ENCODE results near the gene PHF2. TPM values are rescaled to one million over a fixed set of nuclear protein-coding genes. Genes with fewer than 3 reads are reported as not detected.

Gene PHF2
- total RNA-seq, 1 donor from 2014 or later = 40.3 TPM

GRCh38 chr9:93721417-93721965 lies 145.1 kb downstream of the PHF2 start:
- H3K36me3 Mint-ChIP-seq (ENCODE audit: unreplicated experiment) = no peaks in the 10 kb centered on the region
- H3K4me1 Mint-ChIP-seq (ENCODE audit: unreplicated experiment) = no peaks in the 10 kb centered on the region
- DNase-seq (ENCODE audit: extremely low spot score, unreplicated experiment) = no peak
- H3K9me3 Mint-ChIP-seq (ENCODE audit: unreplicated experiment) = peaks cover 4% of the 10 kb centered on the region
- H3K27ac Mint-ChIP-seq (ENCODE audit: unreplicated experiment) = no peak overlapping the region
- TF ChIP-seq CTCF (IDR thresholded peaks at IDR 0.05) = no peak
- no peak overlapping the region for H3K4me3 Mint-ChIP-seq (ENCODE audit: unreplicated experiment)
- peaks cover 10% of the 10 kb centered on the region for H3K27me3 Mint-ChIP-seq (ENCODE audit: unreplicated experiment)

GRCh38 chr9:93724852-93725251 lies 148.5 kb downstream of the PHF2 start:
- H3K27ac Mint-ChIP-seq (ENCODE audit: unreplicated experiment) = no peak overlapping the region
- H3K4me1 Mint-ChIP-seq (ENCODE audit: unreplicated experiment) = no peaks in the 10 kb centered on the region
- no peaks in the 10 kb centered on the region for H3K36me3 Mint-ChIP-seq (ENCODE audit: unreplicated experiment)
- peaks cover 4% of the 10 kb centered on the region for H3K9me3 Mint-ChIP-seq (ENCODE audit: unreplicated experiment)
- H3K4me3 Mint-ChIP-seq (ENCODE audit: unreplicated experiment) = no peak overlapping the region
- no peak for DNase-seq (ENCODE audit: extremely low spot score, unreplicated experiment)
- no peak for TF ChIP-seq CTCF (IDR thresholded peaks at IDR 0.05)
- H3K27me3 Mint-ChIP-seq (ENCODE audit: unreplicated experiment) = no peaks in the 10 kb centered on the region

DNA sequence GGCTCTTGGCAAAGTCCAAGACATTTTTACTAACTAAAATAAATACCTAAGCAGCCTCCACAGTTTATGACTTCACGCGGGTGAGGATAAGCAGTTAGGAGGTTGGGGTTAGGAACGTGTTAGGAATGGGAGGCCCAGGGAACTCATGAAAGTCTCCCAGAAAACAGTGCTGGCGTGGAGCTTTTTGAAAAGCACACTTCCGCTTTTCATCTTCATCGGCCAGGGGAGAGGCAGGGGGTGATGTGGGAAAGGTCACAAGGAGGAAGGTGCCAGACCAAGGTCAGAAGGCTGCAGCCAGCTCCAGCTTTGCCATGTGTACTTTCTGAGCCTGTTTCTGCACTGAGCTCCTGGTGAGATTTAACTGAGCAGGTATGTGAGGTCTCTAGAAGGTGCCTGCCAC lies 149.0 kb downstream of the PHF2 start:
- Mint-ChIP-seq H3K27me3 (ENCODE audit: unreplicated experiment) (no peaks in the 10 kb centered on the region), H3K4me3 (ENCODE audit: unreplicated experiment) (no peak overlapping the region), H3K36me3 (ENCODE audit: unreplicated experiment) (no peaks in the 10 kb centered on the region), H3K27ac (ENCODE audit: unreplicated experiment) (no peak overlapping the region), H3K4me1 (ENCODE audit: unreplicated experiment) (no peaks in the 10 kb centered on the region), H3K9me3 (ENCODE audit: unreplicated experiment) (peaks cover 4% of the 10 kb centered on the region)
- no peak for DNase-seq (ENCODE audit: extremely low spot score, unreplicated experiment)
- no peak for TF ChIP-seq CTCF (IDR thresholded peaks at IDR 0.05)

GRCh38 chr9:93726147-93726546 lies 149.8 kb downstream of the PHF2 start:
- Mint-ChIP-seq H3K4me3 (ENCODE audit: unreplicated experiment) (no peak overlapping the region), H3K4me1 (ENCODE audit: unreplicated experiment) (no peaks in the 10 kb centered on the region), H3K27me3 (ENCODE audit: unreplicated experiment) (no peaks in the 10 kb centered on the region), H3K36me3 (ENCODE audit: unreplicated experiment) (no peaks in the 10 kb centered on the region), H3K9me3 (ENCODE audit: unreplicated experiment) (peaks cover 4% of the 10 kb centered on the region), H3K27ac (ENCODE audit: unreplicated experiment) (no peak overlapping the region)
- TF ChIP-seq CTCF (IDR thresholded peaks at IDR 0.05) = no peak
- DNase-seq (ENCODE audit: extremely low spot score, unreplicated experiment) = no peak

Small RNA genes within 50 kb of the gene (microRNA-seq; reads per million reads assigned to microRNA genes)
- gene MIR548AU (ENCODE audit: unreplicated experiment) = not detected

Other genes with a start within 250 kb of the PHF2 start
- gene FAM120A, start 124.9 kb upstream of the PHF2 start, total RNA-seq = 93.1 and 95.9 TPM in 2 replicates
- 33.9 and 36.4 TPM in 2 replicates for gene FAM120AOS, start 123.0 kb upstream of the PHF2 start, total RNA-seq

Data from osteocyte (in vitro differentiated cells).